HG03175 (cell line): ENCODE results near the gene KCNH3.
"Not testable (repeated sequence)": the region's sequence is repeated elsewhere in the genome, so short reads cannot be mapped to it uniquely, and the experiment has no call there.

Experiments
- ATAC-seq: cut with Tn5 transposase; IDR thresholded peaks from one replicate; pipeline ENCODE4 v1.9.1; 2021; ENCODE audit warnings: mild to moderate bottlenecking, moderate library complexity; ENCODE audit not compliant: unreplicated experiment

Gene KCNH3, protein sequence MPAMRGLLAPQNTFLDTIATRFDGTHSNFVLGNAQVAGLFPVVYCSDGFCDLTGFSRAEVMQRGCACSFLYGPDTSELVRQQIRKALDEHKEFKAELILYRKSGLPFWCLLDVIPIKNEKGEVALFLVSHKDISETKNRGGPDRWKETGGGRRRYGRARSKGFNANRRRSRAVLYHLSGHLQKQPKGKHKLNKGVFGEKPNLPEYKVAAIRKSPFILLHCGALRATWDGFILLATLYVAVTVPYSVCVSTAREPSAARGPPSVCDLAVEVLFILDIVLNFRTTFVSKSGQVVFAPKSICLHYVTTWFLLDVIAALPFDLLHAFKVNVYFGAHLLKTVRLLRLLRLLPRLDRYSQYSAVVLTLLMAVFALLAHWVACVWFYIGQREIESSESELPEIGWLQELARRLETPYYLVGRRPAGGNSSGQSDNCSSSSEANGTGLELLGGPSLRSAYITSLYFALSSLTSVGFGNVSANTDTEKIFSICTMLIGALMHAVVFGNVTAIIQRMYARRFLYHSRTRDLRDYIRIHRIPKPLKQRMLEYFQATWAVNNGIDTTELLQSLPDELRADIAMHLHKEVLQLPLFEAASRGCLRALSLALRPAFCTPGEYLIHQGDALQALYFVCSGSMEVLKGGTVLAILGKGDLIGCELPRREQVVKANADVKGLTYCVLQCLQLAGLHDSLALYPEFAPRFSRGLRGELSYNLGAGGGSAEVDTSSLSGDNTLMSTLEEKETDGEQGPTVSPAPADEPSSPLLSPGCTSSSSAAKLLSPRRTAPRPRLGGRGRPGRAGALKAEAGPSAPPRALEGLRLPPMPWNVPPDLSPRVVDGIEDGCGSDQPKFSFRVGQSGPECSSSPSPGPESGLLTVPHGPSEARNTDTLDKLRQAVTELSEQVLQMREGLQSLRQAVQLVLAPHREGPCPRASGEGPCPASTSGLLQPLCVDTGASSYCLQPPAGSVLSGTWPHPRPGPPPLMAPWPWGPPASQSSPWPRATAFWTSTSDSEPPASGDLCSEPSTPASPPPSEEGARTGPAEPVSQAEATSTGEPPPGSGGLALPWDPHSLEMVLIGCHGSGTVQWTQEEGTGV

DNA sequence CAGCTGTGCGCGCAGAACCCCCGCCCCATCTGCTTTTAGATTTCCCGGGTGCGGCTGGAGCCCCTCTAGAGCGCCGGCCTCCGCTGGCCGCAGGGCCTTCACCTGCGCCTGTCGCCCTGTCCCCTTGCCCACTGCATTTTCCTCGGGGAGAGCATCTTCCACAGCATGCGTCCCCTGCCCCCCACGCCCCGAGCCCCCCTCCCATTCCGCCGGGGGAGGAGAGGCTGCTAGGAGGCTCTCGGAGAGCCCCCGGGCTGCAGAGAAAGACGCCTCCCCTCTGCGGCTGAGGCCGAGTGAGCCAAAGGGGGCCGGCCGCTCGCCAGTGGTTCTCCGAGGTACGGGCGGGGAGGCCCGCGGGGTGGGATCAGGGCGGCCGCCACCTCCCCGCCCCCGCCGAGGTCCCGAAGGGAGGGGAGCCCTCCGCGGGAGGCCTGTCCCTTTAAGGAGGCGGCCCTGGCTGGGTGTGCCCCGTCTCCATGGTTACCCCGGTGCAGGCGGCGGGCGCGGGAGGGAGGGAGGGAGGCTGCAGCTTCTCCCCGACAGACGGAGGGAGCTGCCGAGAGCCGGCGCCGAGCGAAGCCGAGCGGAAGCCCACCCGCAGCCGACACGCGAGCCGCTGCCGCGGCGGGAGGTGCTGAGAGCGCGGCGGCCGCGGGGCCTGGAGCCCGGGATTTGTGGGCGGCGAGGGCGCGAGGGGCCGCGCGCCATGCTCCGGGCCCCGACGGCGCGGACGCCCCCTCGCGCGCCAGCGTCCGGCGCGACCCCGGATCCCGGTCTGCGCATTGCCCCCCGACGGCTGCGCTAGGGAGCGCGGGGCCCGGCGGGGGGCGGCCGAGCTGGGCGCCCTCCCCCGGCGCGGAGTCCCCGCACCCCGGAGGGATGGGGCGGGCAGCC lies at the start of gene KCNH3:
Gene KCNH3, plus strand, starts transcription at position 521 of the 894 bp plus-strand sequence. CDS start 387 bp downstream, outside the sequence.
- peak; percentile 62 for ATAC-seq

DNA sequence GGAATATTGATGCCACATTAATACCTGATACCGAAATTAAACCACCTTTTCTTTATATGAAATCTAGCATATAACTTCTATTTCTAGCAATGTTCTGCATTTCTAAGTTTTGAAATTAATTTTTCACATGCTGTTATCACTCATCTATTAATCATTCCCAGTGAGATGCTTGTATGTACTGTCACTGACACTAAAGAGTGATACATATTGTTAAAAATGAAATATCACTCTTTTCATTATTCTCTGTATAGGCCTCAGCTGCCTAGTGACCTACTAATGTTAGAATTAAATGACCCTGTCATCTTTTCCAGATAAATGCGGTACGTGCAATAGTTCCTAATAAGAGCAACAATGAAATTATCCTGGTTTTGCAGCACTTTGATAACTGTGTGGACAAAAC lies 49.7 kb upstream of the KCNH3 start:
- ATAC-seq: no peak

DNA sequence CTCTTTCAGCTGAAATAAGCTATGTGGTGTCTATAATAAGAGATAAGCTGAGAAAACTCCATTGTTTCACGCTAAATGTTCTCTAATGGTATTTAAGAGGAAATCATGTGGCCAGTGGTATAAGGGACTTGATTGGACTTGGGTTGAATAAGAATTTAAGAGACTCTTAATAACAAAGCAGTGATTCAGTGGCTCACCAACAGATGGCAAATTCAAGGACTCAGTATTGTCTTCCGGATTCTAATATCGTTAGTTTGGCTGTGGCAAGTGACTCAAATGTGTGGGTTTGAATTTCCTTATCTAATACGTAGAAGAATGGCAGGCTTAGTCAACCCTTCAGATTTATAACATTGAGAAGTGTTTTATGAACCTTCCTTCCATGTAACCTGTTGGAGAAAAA lies 49.1 kb upstream of the KCNH3 start:
- ATAC-seq: no peak

DNA sequence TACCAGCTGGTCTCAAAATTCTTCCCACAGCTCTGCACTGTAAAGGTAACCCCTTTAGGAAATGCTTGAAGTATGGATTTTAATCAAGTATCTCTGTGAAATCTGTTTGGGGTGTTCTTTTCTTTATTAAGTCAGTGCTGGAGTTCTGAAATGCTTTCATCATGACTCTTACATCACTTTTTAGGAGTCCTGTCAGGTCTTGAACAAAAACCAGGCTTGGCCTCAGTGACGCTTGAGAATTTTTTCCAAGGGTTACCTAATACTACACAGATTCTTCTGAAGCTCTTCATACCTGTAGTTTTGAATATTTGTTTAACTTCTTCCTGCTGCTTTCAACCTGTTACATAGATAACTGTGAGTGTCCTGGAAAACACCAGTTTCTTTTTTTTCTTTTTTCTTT lies 47.0 kb upstream of the KCNH3 start:
- no peak for ATAC-seq

DNA sequence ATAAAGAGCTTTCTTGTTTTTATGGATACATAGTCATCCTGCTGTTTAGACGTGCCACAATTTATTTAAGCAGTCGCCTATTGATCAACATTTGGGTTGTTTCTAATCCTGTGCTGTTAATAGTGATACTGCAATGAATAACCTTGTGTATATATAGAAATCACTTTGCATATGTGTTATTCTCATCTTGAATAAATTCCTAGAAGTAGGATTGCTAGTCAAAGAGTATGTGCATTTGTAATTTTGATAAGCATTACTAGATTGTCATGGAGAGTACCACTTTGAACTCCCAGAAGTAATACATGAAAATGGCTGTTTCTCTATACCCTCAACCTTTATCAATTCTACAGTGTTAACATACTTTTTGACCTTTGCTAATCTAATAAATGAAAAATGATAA lies 44.9 kb upstream of the KCNH3 start:
- no peak for ATAC-seq

DNA sequence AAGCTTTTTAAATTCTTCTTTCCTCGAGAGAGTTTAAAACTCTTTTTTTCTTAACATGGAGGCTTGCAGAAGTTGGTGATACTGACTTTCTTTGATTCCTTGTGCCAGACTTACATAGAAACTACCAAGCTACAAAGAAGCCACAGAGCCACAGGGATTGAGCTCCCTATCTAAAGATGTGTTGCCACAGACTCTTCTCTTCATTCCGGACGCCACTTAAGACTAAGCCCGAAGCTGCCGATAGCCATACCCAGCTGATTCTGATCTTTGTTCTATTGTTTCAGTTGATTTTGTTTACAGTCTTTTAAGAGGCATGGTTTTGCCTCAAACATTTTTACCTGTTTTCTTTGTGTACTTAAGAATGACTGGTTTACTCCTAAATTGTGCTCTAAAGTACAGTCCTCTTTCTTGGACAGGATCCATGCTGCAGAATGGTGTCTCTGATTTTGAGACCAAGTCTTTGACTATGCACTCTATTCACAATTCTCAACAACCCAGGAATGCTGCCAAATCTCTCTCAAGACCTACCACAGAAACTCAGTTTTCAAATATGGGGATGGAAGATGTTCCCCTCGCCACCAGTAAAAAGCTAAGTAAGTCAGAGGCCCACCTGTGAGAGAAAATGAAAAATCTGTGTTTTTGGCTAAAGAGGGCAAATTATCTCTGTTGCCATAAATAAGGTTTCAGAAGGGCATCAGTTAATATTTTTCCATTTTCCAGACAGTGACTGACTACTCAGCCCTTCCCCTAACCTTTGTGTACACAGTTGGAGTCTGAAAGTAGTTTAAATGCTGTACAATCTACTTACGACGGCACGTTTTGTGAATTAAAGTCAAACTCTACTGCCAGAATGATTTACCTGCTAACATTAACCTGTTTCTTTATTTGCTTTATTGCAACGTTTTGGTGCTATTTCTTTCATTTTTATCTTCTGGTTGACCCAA lies 42.1 kb upstream of the KCNH3 start:
- no peak for ATAC-seq

- ATAC-seq: no peak
Observed at GRCh38 chr12:49501895-49502294, 36.9 kb upstream of the KCNH3 start.

- ATAC-seq: no peak
Observed at GRCh38 chr12:49502590-49502989, 36.2 kb upstream of the KCNH3 start.

- ATAC-seq: no peak
Observed at GRCh38 chr12:49503674-49504180, 35.1 kb upstream of the KCNH3 start.

- no peak for ATAC-seq
Observed at GRCh38 chr12:49505672-49506071, 33.2 kb upstream of the KCNH3 start.

DNA sequence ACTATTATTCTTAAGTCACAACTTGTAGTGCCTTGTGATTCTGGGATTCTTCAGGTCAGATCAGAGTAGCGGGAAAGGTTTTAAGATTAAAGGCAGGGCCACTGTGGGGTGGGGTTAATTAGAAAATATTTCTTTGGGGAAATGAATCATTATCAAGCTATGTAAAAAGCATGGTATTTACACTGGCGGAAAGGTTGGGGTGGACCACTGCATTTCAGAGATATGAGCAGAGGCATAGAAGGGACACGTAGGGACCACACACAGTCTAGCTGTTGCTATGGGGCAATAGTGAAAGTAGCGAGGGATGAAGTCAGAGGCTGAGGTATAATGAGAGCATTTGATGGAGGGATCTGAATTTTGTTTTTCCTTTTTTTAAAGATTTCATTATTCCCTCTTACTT lies 31.7 kb upstream of the KCNH3 start:
- no peak for ATAC-seq

- ATAC-seq: not testable (repeated sequence)
Observed at GRCh38 chr12:49509681-49510080, 29.1 kb upstream of the KCNH3 start.

DNA sequence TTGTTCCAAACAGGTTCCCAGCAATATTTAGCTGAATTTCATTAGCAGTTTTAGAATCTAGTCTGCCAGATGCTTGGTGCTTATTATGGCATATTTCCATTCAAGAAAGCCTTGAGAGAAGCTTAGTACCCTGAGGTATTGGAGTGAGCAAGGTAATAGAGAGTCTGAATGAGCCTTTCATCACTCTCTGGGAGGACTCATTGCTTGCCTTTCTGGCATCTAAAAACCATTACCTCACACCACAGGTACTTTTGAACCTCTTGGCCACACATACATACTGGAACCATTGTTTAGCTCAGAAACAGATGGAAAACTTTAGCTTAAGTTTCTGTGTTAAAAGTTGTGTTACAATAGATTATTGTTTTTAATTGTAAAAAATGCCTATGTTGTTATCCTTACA lies 27.4 kb upstream of the KCNH3 start:
- no peak for ATAC-seq

GRCh38 chr12:49512546-49512945 lies 26.3 kb upstream of the KCNH3 start:
- ATAC-seq: no peak

DNA sequence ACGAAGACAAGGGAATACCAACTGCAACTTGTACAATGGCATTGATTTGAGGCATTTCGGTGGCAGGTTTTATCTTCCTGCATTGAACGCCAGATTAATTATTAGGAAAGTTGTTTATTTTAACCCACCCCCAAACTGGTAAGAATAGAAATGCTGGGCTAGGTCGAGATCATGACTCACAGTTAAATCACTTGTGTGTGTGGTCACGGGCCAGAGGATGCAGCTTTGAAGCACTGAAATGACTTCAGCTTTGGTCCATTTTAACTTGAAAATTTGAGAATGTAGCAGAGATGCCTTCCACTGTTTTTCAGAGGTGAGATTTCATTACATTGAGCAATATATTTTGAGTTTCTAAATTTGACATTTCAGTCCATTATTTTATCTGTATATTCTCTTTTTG lies 23.6 kb upstream of the KCNH3 start:
- ATAC-seq: no peak

DNA sequence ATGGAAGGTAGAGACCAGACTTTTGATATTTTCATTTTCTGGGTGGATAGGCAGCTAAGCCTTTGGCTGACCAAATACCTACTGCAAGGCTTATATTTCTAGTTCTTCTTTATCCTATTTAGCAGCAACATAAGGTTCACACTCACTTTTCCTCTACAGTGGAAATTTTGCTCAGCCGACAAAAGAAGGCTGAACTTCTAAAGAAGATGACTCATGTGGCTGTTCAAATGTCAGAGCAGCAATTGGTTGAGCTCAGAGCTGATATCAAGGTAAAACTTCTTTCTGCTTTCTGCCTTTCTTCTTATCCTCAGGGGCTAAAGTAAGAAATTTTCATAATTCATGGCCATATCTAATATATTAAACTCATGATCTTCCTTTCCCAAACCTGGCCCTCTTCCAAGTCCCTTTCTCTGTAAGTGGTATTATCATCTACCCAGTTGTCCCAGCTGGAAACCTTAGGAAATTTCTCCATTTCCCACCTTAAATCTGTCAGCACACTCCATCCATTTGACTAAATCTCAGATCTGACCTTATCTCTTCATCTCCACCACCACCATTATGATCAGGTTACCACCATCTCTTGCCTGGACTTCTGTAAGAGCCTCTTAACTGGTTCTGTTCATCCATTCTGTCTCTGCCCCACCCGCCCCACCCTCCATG lies 19.8 kb upstream of the KCNH3 start:
- no peak for ATAC-seq

DNA sequence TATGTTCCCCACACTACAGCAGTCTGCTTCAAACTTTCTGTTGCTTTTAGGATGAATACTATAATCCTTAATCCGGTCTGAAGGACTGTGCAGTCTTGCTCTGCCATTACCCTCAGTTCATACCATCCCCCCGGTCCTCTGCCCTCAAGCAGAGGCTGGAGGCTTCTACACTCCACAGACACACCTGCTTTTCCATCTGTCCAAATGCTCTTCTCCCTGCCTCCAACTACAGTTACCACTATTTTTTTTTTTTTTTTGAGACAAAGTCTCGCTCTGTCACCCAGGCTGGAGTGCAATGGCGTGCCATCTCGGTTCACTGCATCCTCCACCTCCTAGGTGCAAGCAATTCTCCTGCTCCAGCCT lies 19.3 kb upstream of the KCNH3 start:
- no peak for ATAC-seq

- ATAC-seq: no peak
Observed at GRCh38 chr12:49521389-49521788, 17.4 kb upstream of the KCNH3 start.
